ENCODE measurements around the gene NCAPD3.

- TF ChIP-seq CTCF (IDR thresholded peaks at IDR 0.05) (peak; percentile 46 to 81 (median 73)), POLR2A (IDR thresholded peaks at IDR 0.05) (no peak)
Observed at GRCh38 chr11:134139873-134140331, 83.9 kb downstream of the NCAPD3 start.

Data from esophagus squamous epithelium (tissue), 4 donors.